ENCODE data around the gene KCNJ10. TPM values are rescaled to one million over a fixed set of nuclear protein-coding genes. Genes with fewer than 3 reads are reported as not detected.
A peak's percentile ranks its signal among the peaks of the same experiment; 100 is the strongest.

The KCNJ10 gene
- total RNA-seq, 2 experiments from 2014 or later: not detected

- Mint-ChIP-seq H3K9me3 (no peaks in the 10 kb centered on the region), H3K4me3 (no peak overlapping the region), H3K4me1 (peaks cover 12% of the 10 kb centered on the region), H3K36me3 (peaks cover 8% of the 10 kb centered on the region), H3K27me3 (peaks cover 18% of the 10 kb centered on the region), H3K27ac (peak overlapping the region; percentile 30)
- POLR2A ChIA-PET: interaction anchor here (0.5 to 1.0 kb wide), 2 partner anchors 39 to 164 kb away, joined by 3 read pairs; no protein-coding TSS in a partner anchor
- peak; percentile 85 for DNase-seq
- ATAC-seq (ENCODE audit: low read depth): peak; percentile 68
Measured at GRCh38 chr1:160085686-160086455, 15.9 kb upstream of the KCNJ10 start.

- no peak overlapping the region for H3K4me3 Mint-ChIP-seq
Measured at GRCh38 chr1:160084771-160085321, 14.9 kb upstream of the KCNJ10 start.

GRCh38 chr1:160083968-160084770 lies 14.2 kb upstream of the KCNJ10 start:
- peak; percentile 76 for ATAC-seq (ENCODE audit: low read depth)
- H3K4me3 Mint-ChIP-seq: peak overlapping the region; percentile 62
- no peaks in the 10 kb centered on the region for H3K9me3 Mint-ChIP-seq
- H3K27ac Mint-ChIP-seq: no peak overlapping the region
- POLR2A ChIA-PET: interaction anchor here (1.1 kb wide), 1 partner anchor 15 kb away, joined by 3 read pairs; no protein-coding TSS in a partner anchor
- peaks cover 32% of the 10 kb centered on the region for H3K27me3 Mint-ChIP-seq
- peaks cover 12% of the 10 kb centered on the region for H3K4me1 Mint-ChIP-seq
- peak; percentile 81 for DNase-seq
- peaks cover 8% of the 10 kb centered on the region for H3K36me3 Mint-ChIP-seq

More at GRCh38 chr1:160084771-160085321, 14.9 kb upstream of the KCNJ10 start:
- no peak for ATAC-seq (ENCODE audit: low read depth)
- DNase-seq: no peak
- H3K36me3 Mint-ChIP-seq: peaks cover 8% of the 10 kb centered on the region
- no peaks in the 10 kb centered on the region for H3K9me3 Mint-ChIP-seq
- H3K27me3 Mint-ChIP-seq: peaks cover 28% of the 10 kb centered on the region
- no peak overlapping the region for H3K27ac Mint-ChIP-seq
- POLR2A ChIA-PET: interaction anchor here (1.0 to 1.1 kb wide), 2 partner anchors 14 to 38 kb away, joined by 3 read pairs; no protein-coding TSS in a partner anchor
- peaks cover 12% of the 10 kb centered on the region for H3K4me1 Mint-ChIP-seq

- Mint-ChIP-seq H3K27ac (no peak overlapping the region), H3K9me3 (no peaks in the 10 kb centered on the region), H3K4me3 (peak overlapping the region; percentile 13), H3K36me3 (peaks cover 7% of the 10 kb centered on the region), H3K27me3 (peaks cover 39% of the 10 kb centered on the region), H3K4me1 (peaks cover 15% of the 10 kb centered on the region)
- DNase-seq: no peak
- no peak for ATAC-seq (ENCODE audit: low read depth)
- POLR2A ChIA-PET: no interaction called here
Measured at GRCh38 chr1:160082926-160083325, 13.0 kb upstream of the KCNJ10 start.

- ATAC-seq (ENCODE audit: low read depth): no peak
- peaks cover 15% of the 10 kb centered on the region for H3K4me1 Mint-ChIP-seq
- H3K27me3 Mint-ChIP-seq: peaks cover 39% of the 10 kb centered on the region
- H3K9me3 Mint-ChIP-seq: no peaks in the 10 kb centered on the region
- POLR2A ChIA-PET: no interaction called here
- no peak overlapping the region for H3K27ac Mint-ChIP-seq
- H3K36me3 Mint-ChIP-seq: peaks cover 6% of the 10 kb centered on the region
- no peak overlapping the region for H3K4me3 Mint-ChIP-seq
- no peak for DNase-seq
Measured at GRCh38 chr1:160082487-160082886, 12.5 kb upstream of the KCNJ10 start.

GRCh38 chr1:160081261-160081936 lies 11.4 kb upstream of the KCNJ10 start, which contains the start of gene KCNJ9:
Gene KCNJ9, plus strand, starts transcription at chr1:160081538. Its CDS starts 2,493 bp downstream, at chr1:160084031.
- POLR2A ChIA-PET: no interaction called here
- no peak for DNase-seq
- peaks cover 48% of the 10 kb centered on the region for H3K27me3 Mint-ChIP-seq
- H3K36me3 Mint-ChIP-seq: peaks cover 6% of the 10 kb centered on the region
- H3K4me1 Mint-ChIP-seq: peaks cover 15% of the 10 kb centered on the region
- H3K27ac Mint-ChIP-seq: no peak within 1 kb of the TSS
- ATAC-seq (ENCODE audit: low read depth): no peak
- H3K9me3 Mint-ChIP-seq: no peaks in the 10 kb centered on the region
- H3K4me3 Mint-ChIP-seq: no peak within 1 kb of the TSS

- DNase-seq (no peak), ATAC-seq (ENCODE audit: low read depth) (no peak)
- H3K4me3 Mint-ChIP-seq: no peak overlapping the region
- H3K36me3 Mint-ChIP-seq: peaks cover 3% of the 10 kb centered on the region
- H3K27me3 Mint-ChIP-seq: peaks cover 48% of the 10 kb centered on the region
- no peak overlapping the region for H3K27ac Mint-ChIP-seq
- peaks cover 10% of the 10 kb centered on the region for H3K4me1 Mint-ChIP-seq
- POLR2A ChIA-PET: no interaction called here
- no peaks in the 10 kb centered on the region for H3K9me3 Mint-ChIP-seq
Measured at GRCh38 chr1:160080381-160081100, 10.6 kb upstream of the KCNJ10 start.

- ATAC-seq (ENCODE audit: low read depth) (no peak), DNase-seq (no peak)
- H3K4me1 Mint-ChIP-seq: peaks cover 10% of the 10 kb centered on the region
- H3K4me3 Mint-ChIP-seq: no peak overlapping the region
- H3K36me3 Mint-ChIP-seq: no peaks in the 10 kb centered on the region
- POLR2A ChIA-PET: interaction anchor here (0.8 kb wide), 1 partner anchor 33 kb away, joined by 3 read pairs; no protein-coding TSS in a partner anchor
- no peak overlapping the region for H3K27ac Mint-ChIP-seq
- H3K9me3 Mint-ChIP-seq: no peaks in the 10 kb centered on the region
- peaks cover 55% of the 10 kb centered on the region for H3K27me3 Mint-ChIP-seq
Measured at GRCh38 chr1:160079448-160079847, 9.5 kb upstream of the KCNJ10 start.

GRCh38 chr1:160078512-160079195 lies 8.7 kb upstream of the KCNJ10 start:
- peak; percentile 89 for ATAC-seq (ENCODE audit: low read depth)
- Mint-ChIP-seq H3K36me3 (no peaks in the 10 kb centered on the region), H3K4me3 (no peak overlapping the region), H3K9me3 (no peaks in the 10 kb centered on the region), H3K27ac (no peak overlapping the region), H3K27me3 (peaks cover 55% of the 10 kb centered on the region), H3K4me1 (peaks cover 6% of the 10 kb centered on the region)
- peak; percentile 78 for DNase-seq
- POLR2A ChIA-PET: interaction anchor here (0.8 to 1.1 kb wide), 3 partner anchors 32 to 48 kb away, joined by 3 to 4 read pairs (median 3); no protein-coding TSS in a partner anchor

- peaks cover 6% of the 10 kb centered on the region for H3K4me1 Mint-ChIP-seq
- no peak overlapping the region for H3K27ac Mint-ChIP-seq
- peaks cover 56% of the 10 kb centered on the region for H3K27me3 Mint-ChIP-seq
- no peaks in the 10 kb centered on the region for H3K9me3 Mint-ChIP-seq
- ATAC-seq (ENCODE audit: low read depth): no peak
- H3K4me3 Mint-ChIP-seq: no peak overlapping the region
- POLR2A ChIA-PET: interaction anchor here (1.0 kb wide), 1 partner anchor 32 kb away, joined by 4 read pairs; no protein-coding TSS in a partner anchor
- DNase-seq: no peak
- peaks cover 2% of the 10 kb centered on the region for H3K36me3 Mint-ChIP-seq
Measured at GRCh38 chr1:160077486-160077885, 7.5 kb upstream of the KCNJ10 start.

- no peak for DNase-seq
- H3K9me3 Mint-ChIP-seq: no peaks in the 10 kb centered on the region
- no peak overlapping the region for H3K4me3 Mint-ChIP-seq
- H3K4me1 Mint-ChIP-seq: peaks cover 12% of the 10 kb centered on the region
- peaks cover 2% of the 10 kb centered on the region for H3K36me3 Mint-ChIP-seq
- peaks cover 58% of the 10 kb centered on the region for H3K27me3 Mint-ChIP-seq
- no peak overlapping the region for H3K27ac Mint-ChIP-seq
- POLR2A ChIA-PET: no interaction called here
- no peak for ATAC-seq (ENCODE audit: low read depth)
Measured at GRCh38 chr1:160076295-160076694, 6.3 kb upstream of the KCNJ10 start.

- Mint-ChIP-seq H3K36me3 (peaks cover 2% of the 10 kb centered on the region), H3K9me3 (no peaks in the 10 kb centered on the region), H3K27me3 (peaks cover 56% of the 10 kb centered on the region), H3K4me3 (no peak overlapping the region), H3K27ac (no peak overlapping the region), H3K4me1 (peaks cover 10% of the 10 kb centered on the region)
- no peak for DNase-seq
- ATAC-seq (ENCODE audit: low read depth): no peak
- POLR2A ChIA-PET: no interaction called here
Measured at GRCh38 chr1:160075836-160076235, 5.9 kb upstream of the KCNJ10 start.

All from activated naive CD8-positive, alpha-beta T cell treated with anti-CD3 and anti-CD28 coated beads, Interleukin-2, amount 10 ng/mL, durations not matched to agents 7 days and 5 days (primary cell).